ENCODE measurements around the gene GIPC2.

DNA sequence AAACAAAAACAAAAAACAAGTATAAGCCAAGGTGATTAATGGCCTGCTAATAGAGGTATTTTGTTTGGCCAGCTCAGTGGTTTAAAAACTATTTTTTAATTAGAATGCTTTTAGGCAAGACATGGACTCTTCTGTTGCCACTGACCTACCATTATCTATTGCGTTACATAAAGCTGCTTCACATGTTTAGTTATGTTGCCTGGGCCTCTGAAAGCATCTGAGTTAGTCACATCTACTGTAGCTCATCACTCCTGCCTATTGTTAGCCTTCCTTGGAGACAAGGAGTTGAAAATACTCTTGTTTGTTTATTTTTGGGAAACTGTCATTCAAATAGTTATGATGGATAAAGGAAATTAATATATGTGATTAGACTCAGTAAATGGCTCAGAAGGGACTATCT lies 26.7 kb upstream of the GIPC2 start:
- TF ChIP-seq, protein P1, sequence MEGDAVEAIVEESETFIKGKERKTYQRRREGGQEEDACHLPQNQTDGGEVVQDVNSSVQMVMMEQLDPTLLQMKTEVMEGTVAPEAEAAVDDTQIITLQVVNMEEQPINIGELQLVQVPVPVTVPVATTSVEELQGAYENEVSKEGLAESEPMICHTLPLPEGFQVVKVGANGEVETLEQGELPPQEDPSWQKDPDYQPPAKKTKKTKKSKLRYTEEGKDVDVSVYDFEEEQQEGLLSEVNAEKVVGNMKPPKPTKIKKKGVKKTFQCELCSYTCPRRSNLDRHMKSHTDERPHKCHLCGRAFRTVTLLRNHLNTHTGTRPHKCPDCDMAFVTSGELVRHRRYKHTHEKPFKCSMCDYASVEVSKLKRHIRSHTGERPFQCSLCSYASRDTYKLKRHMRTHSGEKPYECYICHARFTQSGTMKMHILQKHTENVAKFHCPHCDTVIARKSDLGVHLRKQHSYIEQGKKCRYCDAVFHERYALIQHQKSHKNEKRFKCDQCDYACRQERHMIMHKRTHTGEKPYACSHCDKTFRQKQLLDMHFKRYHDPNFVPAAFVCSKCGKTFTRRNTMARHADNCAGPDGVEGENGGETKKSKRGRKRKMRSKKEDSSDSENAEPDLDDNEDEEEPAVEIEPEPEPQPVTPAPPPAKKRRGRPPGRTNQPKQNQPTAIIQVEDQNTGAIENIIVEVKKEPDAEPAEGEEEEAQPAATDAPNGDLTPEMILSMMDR (IDR thresholded peaks at IDR 0.05) = no peak
- no peak for TF ChIP-seq POLR2A (IDR thresholded peaks at IDR 0.05)
- TF ChIP-seq POLR2AphosphoS5 (IDR thresholded peaks at IDR 0.05) = no peak
- no peak for TF ChIP-seq EP300 (IDR thresholded peaks at IDR 0.05)
